SK-N-SH (cell line): ENCODE data around the gene MSX1. TPM values are rescaled to one million over a fixed set of nuclear protein-coding genes. Genes with fewer than 3 reads are reported as not detected.

ENCODE experiments used
- CTCF ChIA-PET: fragments of 300-600, 350-600 bp; formaldehyde crosslinking; extraction: SDS; loops from one replicate; lab custom pipeline; 2021; lab: Yijun Ruan, JAX
- POLR2A ChIA-PET: fragments of 350-600 bp; sonication (Branson Sonifier 250); formaldehyde crosslinking; extraction: SDS; loops from one replicate; lab custom pipeline; 2020; ENCODE audit warnings: antibody characterized with exemption, inconsistent platforms; lab: Yijun Ruan, JAX
- DNase-seq: peaks from one replicate; pipeline ENCODE4 v3.0.0; 2012
- H2AFZ ChIP-seq: fragments of 200-600 bp; sonication (generic); 2 replicates; pipeline ENCODE4 v1.8.1; 2016; ENCODE audit warnings: antibody characterized with exemption, mild to moderate bottlenecking, low read depth
- H3F3A ChIP-seq: fragments of 200-600 bp; sonication (generic); replicated peaks from 2 replicates; pipeline ENCODE3; 2016; ENCODE audit warnings: antibody characterized with exemption, mild to moderate bottlenecking; ENCODE audit not compliant: insufficient read depth
- H3K27ac ChIP-seq, 2 experiments: fragments of 200-500 bp in 1 of 2; fragments of 200-600 bp in 1 of 2; sonication (Bioruptor generic) in 1 of 2; sonication (generic), shearing (Covaris generic) in 1 of 2; 2 replicates each; pipeline versions ENCODE4 v1.5.1 to v1.6.1; 2014 to 2016; ENCODE audit warnings: low read depth in 2 of 2, inconsistent platforms in 1 of 2, low read length in 1 of 2, mild to moderate bottlenecking in 1 of 2, mixed read lengths in 1 of 2
- H3K27me3 ChIP-seq: fragments of 200-600 bp; sonication (generic), shearing (Covaris generic); 2 replicates; pipeline ENCODE4 v1.6.1; 2016; ENCODE audit warnings: mixed run types; ENCODE audit not compliant: insufficient read depth
- H3K36me3 ChIP-seq, 2 experiments: fragments of 200-500 bp in 1 of 2; fragments of 200-600 bp in 1 of 2; sonication (Bioruptor generic) in 1 of 2; sonication (generic) in 1 of 2; replicated peaks in 1 of 2; 2 replicates each; pipeline versions ENCODE3 to v1.5.1; 2014 to 2016; ENCODE audit warnings: low read length in 1 of 2, mild to moderate bottlenecking in 1 of 2; ENCODE audit not compliant: insufficient read depth in 2 of 2, control insufficient read depth in 1 of 2
- H3K4me1 ChIP-seq, 2 experiments: fragments of 200-500 bp in 1 of 2; fragments of 200-600 bp in 1 of 2; sonication (Bioruptor generic) in 1 of 2; sonication (generic), shearing (Covaris generic) in 1 of 2; 2 replicates each; pipeline versions ENCODE4 v1.5.1 to v1.6.1; 2014 to 2016; ENCODE audit warnings: low read depth in 1 of 2, low read length in 1 of 2, mixed run types in 1 of 2; ENCODE audit not compliant: insufficient read depth in 2 of 2, control insufficient read depth in 1 of 2
- H3K4me2 ChIP-seq: fragments of 200-600 bp; sonication (generic), shearing (Covaris generic); 2 replicates; pipeline ENCODE4 v1.6.1; 2017; ENCODE audit warnings: mixed run types
- H3K4me3 ChIP-seq, 2 experiments: fragments of 200-500 bp in 1 of 2; fragments of 200-600 bp in 1 of 2; sonication (Bioruptor generic) in 1 of 2; sonication (generic), shearing (Covaris generic) in 1 of 2; 2 replicates each; pipeline versions ENCODE4 v1.5.1 to v1.8.1; 2014 to 2016; ENCODE audit warnings: low read depth in 2 of 2, inconsistent platforms in 1 of 2, low read length in 1 of 2, mild to moderate bottlenecking in 1 of 2, mixed read lengths in 1 of 2, moderate library complexity in 1 of 2
- H3K79me2 ChIP-seq: fragments of 200-600 bp; sonication (generic); 2 replicates; pipeline ENCODE4 v1.8.1; 2017; ENCODE audit warnings: mild to moderate bottlenecking; ENCODE audit not compliant: insufficient read depth
- H3K9ac ChIP-seq: fragments of 200-600 bp; sonication (generic); 2 replicates; pipeline ENCODE4 v1.6.1; 2017; ENCODE audit warnings: mixed run types
- H3K9me2 ChIP-seq: fragments of 200-600 bp; sonication (generic); 2 replicates; pipeline ENCODE4 v1.6.1; 2017; ENCODE audit warnings: mixed run types
- H3K9me3 ChIP-seq: fragments of 200-600 bp; sonication (generic); 2 replicates; pipeline ENCODE4 v1.6.1; 2017; ENCODE audit warnings: mixed run types, mild to moderate bottlenecking, moderate library complexity
- H4K20me1 ChIP-seq: fragments of 200-600 bp; sonication (generic); 2 replicates; pipeline ENCODE4 v1.6.1; 2017; ENCODE audit warnings: mild to moderate bottlenecking, mixed run types; ENCODE audit not compliant: insufficient read depth
- CHD2 ChIP-seq: fragments of 150-350 bp; IDR thresholded peaks from 2 replicates; pipeline ENCODE4 v1.6.1; 2018; ENCODE audit warnings: low read length; ENCODE audit not compliant: partially characterized antibody
- EP300 ChIP-seq, 2 experiments: IDR thresholded peaks; 2 replicates each; pipeline versions ENCODE4 v1.4.0 to v1.6.1; 2012; ENCODE audit warnings: borderline replicate concordance in 1 of 2, low read depth in 1 of 2, low read length in 1 of 2
- EZH2phosphoT487 ChIP-seq: fragments of 200-600 bp; sonication (generic); IDR thresholded peaks from 2 replicates; pipeline ENCODE4 v1.6.1; 2017; ENCODE audit warnings: low read depth, mixed run types, mild to moderate bottlenecking, antibody characterized with exemption, moderate library complexity, borderline replicate concordance
- FOSL2 ChIP-seq: IDR thresholded peaks from 2 replicates; pipeline ENCODE4 v1.4.0; 2012; ENCODE audit warnings: low read depth, mild to moderate bottlenecking, moderate library complexity, borderline replicate concordance
- GABPA ChIP-seq: IDR thresholded peaks from 2 replicates; pipeline ENCODE4 v1.4.0; 2012; ENCODE audit warnings: low read depth, mild to moderate bottlenecking
- IRF3 ChIP-seq: fragments of 150-350 bp; IDR thresholded peaks from 2 replicates; pipeline ENCODE4 v1.6.1; 2016; ENCODE audit warnings: mild to moderate bottlenecking, low read depth, low read length
- MAX ChIP-seq: IDR thresholded peaks from 2 replicates; pipeline ENCODE4 v1.4.0; 2012; ENCODE audit warnings: low read depth
- MEF2A ChIP-seq: IDR thresholded peaks from 2 replicates; pipeline ENCODE4 v1.4.0; 2012; ENCODE audit warnings: low read depth, borderline replicate concordance
- MXI1 ChIP-seq: IDR thresholded peaks from 2 replicates; pipeline ENCODE4 v1.6.1; 2012; ENCODE audit warnings: mild to moderate bottlenecking, low read depth, low read length, improper control_type of control experiment
- NFIC ChIP-seq: IDR thresholded peaks from 2 replicates; pipeline ENCODE4 v1.4.0; 2012; ENCODE audit warnings: borderline replicate concordance
- NRF1 ChIP-seq: IDR thresholded peaks from 2 replicates; pipeline ENCODE4 v1.6.1; 2012; ENCODE audit warnings: low read depth, mild to moderate bottlenecking, low read length
- POLR2AphosphoS5 ChIP-seq: IDR thresholded peaks from 2 replicates; pipeline ENCODE4 v1.6.1; 2012; ENCODE audit warnings: low read depth, low read length
- REST ChIP-seq: IDR thresholded peaks from 2 replicates; pipeline ENCODE4 v1.6.1; 2012; ENCODE audit warnings: mild to moderate bottlenecking, low read depth, low read length, moderate library complexity
- RXRA ChIP-seq: IDR thresholded peaks from 2 replicates; pipeline ENCODE4 v1.4.0; 2012; ENCODE audit warnings: low read depth, mild to moderate bottlenecking, borderline replicate concordance
- SIN3A ChIP-seq: IDR thresholded peaks from 2 replicates; pipeline ENCODE4 v1.6.1; 2012; ENCODE audit warnings: low read depth, mild to moderate bottlenecking, low read length, moderate library complexity, borderline replicate concordance
- SMC3 ChIP-seq: IDR thresholded peaks from 2 replicates; pipeline ENCODE4 v1.6.1; 2012; ENCODE audit warnings: low read depth, low read length, improper control_type of control experiment
- YY1 ChIP-seq: IDR thresholded peaks from 2 replicates; pipeline ENCODE4 v1.4.0; 2012; ENCODE audit warnings: low read depth, mild to moderate bottlenecking
- ZBTB33 ChIP-seq: IDR thresholded peaks from 2 replicates; pipeline ENCODE4 v1.4.0; 2012; ENCODE audit warnings: low read depth, borderline replicate concordance
- WGBS: methylation state at CpG from one replicate; pipeline ENCODE4 v1.1.6; 2017; ENCODE audit warnings: low lambda C conversion rate; 5-methylcytosine and 5-hydroxymethylcytosine counted together
- polyA plus RNA-seq, 3 experiments: library from polyadenylated mRNA; depleted of rRNA; stranded (reverse); fragments of >200 nt; gene quantifications; 2 replicates each; pipeline ENCODE4 v1.2.3, GENCODE V29; 2012

Gene MSX1
- polyA plus RNA-seq, 1 of the 3 experiments (the other 2 are of a cell fraction): 2.1 TPM

GRCh38 chr4:4875147-4875546, 15.7 kb downstream of the MSX1 start:
- Histone ChIP-seq H3K79me2 (no peaks in the 10 kb centered on the region), H3K27me3 (peaks cover 55% of the 10 kb centered on the region), H4K20me1 (no peaks in the 10 kb centered on the region), H3K27ac (no peak overlapping the region), H2AFZ (no peak overlapping the region), H3K4me3 (no peak overlapping the region), H3K9ac (no peak overlapping the region), H3K36me3 (no peaks in the 10 kb centered on the region), H3K9me3 (no peaks in the 10 kb centered on the region)
- ChIA-PET POLR2A (no interaction called here), CTCF (interaction anchor here (0.8 to 1.7 kb wide), 4 partner anchors 9 to 388 kb away, joined by 3 to 5 read pairs (median 3); no protein-coding TSS in a partner anchor)
- TF ChIP-seq FOSL2 (no peak), EP300 (IDR thresholded peaks at IDR 0.05; ENCODE audit: borderline replicate concordance in 1 of 2, low read depth in 1 of 2, low read length in 1 of 2) (no peak), NFIC (peak; percentile 53)
- TF ChIP-seq, all 33 proteins: peak for 1
- 10% methylated on average over 2 of the region's 5 CpGs for WGBS
- no peak for DNase-seq
- Histone ChIP-seq H3K4me1 (no peaks in the 10 kb centered on the region), H3F3A (no peaks in the 10 kb centered on the region), H3K9me2 (no peaks in the 10 kb centered on the region), H3K4me2 (no peak overlapping the region)

GRCh38 chr4:4875611-4876010, 16.1 kb downstream of the MSX1 start:
- H3K9me3 ChIP-seq: no peaks in the 10 kb centered on the region
- no peak overlapping the region for H3K9ac ChIP-seq
- H3K36me3 ChIP-seq: no peaks in the 10 kb centered on the region
- no peak overlapping the region for H3K4me3 ChIP-seq
- no peak overlapping the region for H2AFZ ChIP-seq
- no peak for TF ChIP-seq FOSL2
- no peak for TF ChIP-seq POLR2AphosphoS5
- no peak for TF ChIP-seq YY1
- no peak for TF ChIP-seq MAX
- TF ChIP-seq ZBTB33: no peak
- TF ChIP-seq GABPA: no peak
- TF ChIP-seq SIN3A: no peak
- TF ChIP-seq REST: no peak
- no peak for TF ChIP-seq MXI1
- no peak for TF ChIP-seq NRF1
- no peak for TF ChIP-seq EZH2phosphoT487
- TF ChIP-seq SMC3: no peak
- TF ChIP-seq NFIC: no peak
- no peak for TF ChIP-seq RXRA
- TF ChIP-seq CHD2: no peak
- TF ChIP-seq EP300 (IDR thresholded peaks at IDR 0.05; ENCODE audit: borderline replicate concordance in 1 of 2, low read depth in 1 of 2, low read length in 1 of 2): no peak
- TF ChIP-seq IRF3: no peak
- TF ChIP-seq MEF2A: no peak
- no peaks in the 10 kb centered on the region for H3K9me2 ChIP-seq
- no peak overlapping the region for H3K27ac ChIP-seq
- no peaks in the 10 kb centered on the region for H3K4me1 ChIP-seq
- H3K79me2 ChIP-seq: no peaks in the 10 kb centered on the region
- POLR2A ChIA-PET: no interaction called here
- no peak for DNase-seq
- no peaks in the 10 kb centered on the region for H3F3A ChIP-seq
- 9% methylated on average over 5 of the region's 5 CpGs for WGBS
- H3K27me3 ChIP-seq: peaks cover 50% of the 10 kb centered on the region
- H3K4me2 ChIP-seq: no peak overlapping the region
- H4K20me1 ChIP-seq: no peaks in the 10 kb centered on the region
- CTCF ChIA-PET: interaction anchor here (1.1 to 1.7 kb wide), 3 partner anchors 8 to 12 kb away, joined by 3 to 5 read pairs (median 3); no protein-coding TSS in a partner anchor
